ENCODE measurements around the gene DCPS. TPM values are rescaled to one million over a fixed set of nuclear protein-coding genes. Genes with fewer than 3 reads are reported as not detected.
"Not testable (repeated sequence)": the region's sequence is repeated elsewhere in the genome, so short reads cannot be mapped to it uniquely, and the experiment has no call there.

The DCPS gene
- total and polyA plus RNA-seq, 7 donors: 7.6 to 30.0 (median 9.7) TPM

DNA sequence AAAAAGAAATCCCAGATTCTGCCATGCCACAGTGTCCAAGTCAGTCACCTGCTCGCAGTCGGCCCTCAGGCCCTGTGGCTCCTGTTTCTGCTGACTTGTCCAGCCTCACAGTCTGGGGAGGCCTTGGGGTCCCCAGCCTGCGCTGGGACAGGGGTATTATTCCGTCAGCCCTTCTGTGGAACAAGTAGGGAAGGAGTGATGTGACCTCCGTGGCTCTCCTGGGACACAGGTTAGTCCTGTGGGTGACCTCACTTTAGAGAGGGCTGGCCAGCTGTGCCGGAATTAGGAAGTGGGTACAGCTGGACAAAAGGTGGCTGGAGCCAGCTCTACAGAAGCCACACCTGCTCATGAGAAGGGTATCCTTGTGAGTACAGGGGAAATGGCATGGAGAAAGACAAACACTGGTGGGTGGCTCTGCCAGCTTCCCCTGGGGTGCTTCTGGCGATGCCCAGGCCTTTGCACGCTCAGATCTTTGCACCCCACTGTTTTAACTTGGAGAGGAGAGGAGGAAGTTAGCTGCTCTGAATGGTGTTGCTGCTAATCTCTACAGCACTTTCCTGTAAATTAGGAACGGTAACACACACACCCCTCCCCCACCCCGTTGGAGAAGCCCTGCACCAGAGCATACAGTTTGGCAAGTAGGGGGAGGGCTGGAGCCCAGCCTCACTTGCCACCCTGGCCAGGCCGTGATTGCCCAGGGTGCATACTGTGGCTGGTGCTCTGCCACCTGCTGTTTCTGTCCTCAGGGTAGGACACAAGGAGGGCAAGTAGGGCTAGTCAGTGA is 64.7 kb downstream of the DCPS start:
- 55% methylated on average over 11 of the region's 11 CpGs for WGBS, 2 donors
- intact Hi-C loops (cut with DNase I): not testable (repeated sequence)

DNA sequence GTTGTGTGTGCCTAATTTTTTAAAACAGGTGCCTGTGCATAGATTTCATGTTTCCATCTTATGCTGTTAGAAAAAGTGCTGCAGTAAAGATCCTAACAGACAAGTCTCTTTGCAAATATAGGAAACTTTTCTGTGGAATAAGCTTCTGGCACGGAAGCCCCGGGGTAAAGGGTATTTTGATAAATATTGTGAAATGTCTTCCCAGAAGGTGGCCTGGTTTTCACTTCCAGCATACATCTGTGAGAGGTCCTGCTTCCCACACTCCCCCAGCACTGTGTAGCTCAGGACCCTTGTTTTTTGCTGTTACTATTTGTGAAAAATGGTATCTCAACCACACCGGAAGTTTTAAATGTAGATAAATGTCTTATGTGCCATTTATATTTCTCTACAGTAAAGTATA is 66.2 kb downstream of the DCPS start:
- H3K36me3 ChIP-seq: no peaks in the 10 kb centered on the region
- H3K9me3 ChIP-seq: no peaks in the 10 kb centered on the region
- H3K27ac ChIP-seq: no peak overlapping the region
- TF ChIP-seq POLR2A (IDR thresholded peaks at IDR 0.05) (no peak), EP300 (IDR thresholded peaks at IDR 0.05) (no peak), POLR2AphosphoS5 (IDR thresholded peaks at IDR 0.05) (no peak)
- TF ChIP-seq, protein P1, sequence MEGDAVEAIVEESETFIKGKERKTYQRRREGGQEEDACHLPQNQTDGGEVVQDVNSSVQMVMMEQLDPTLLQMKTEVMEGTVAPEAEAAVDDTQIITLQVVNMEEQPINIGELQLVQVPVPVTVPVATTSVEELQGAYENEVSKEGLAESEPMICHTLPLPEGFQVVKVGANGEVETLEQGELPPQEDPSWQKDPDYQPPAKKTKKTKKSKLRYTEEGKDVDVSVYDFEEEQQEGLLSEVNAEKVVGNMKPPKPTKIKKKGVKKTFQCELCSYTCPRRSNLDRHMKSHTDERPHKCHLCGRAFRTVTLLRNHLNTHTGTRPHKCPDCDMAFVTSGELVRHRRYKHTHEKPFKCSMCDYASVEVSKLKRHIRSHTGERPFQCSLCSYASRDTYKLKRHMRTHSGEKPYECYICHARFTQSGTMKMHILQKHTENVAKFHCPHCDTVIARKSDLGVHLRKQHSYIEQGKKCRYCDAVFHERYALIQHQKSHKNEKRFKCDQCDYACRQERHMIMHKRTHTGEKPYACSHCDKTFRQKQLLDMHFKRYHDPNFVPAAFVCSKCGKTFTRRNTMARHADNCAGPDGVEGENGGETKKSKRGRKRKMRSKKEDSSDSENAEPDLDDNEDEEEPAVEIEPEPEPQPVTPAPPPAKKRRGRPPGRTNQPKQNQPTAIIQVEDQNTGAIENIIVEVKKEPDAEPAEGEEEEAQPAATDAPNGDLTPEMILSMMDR (IDR thresholded peaks at IDR 0.05): no peak
- H3K4me1 ChIP-seq: peaks cover 0 to 22% (median 16%) of the 10 kb centered on the region in 4 donors
- peak; percentile 26 for DNase-seq
- intact Hi-C loops (cut with DNase I): no loop called here
- 81 to 86% methylated on average over 3 of the region's 3 CpGs for WGBS, 2 donors
- H3K27me3 ChIP-seq: no peaks in the 10 kb centered on the region
- no peak overlapping the region for H3K4me3 ChIP-seq

More for the DNA sequence above, 64.7 kb downstream of the DCPS start:
- DNase-seq: peak; percentile 53
- H3K4me1 ChIP-seq: peaks cover 0 to 25% (median 19%) of the 10 kb centered on the region in 4 donors
- H3K27ac ChIP-seq, H3K36me3 ChIP-seq, H3K9me3 ChIP-seq, H3K27me3 ChIP-seq, H3K4me3 ChIP-seq: not testable (repeated sequence)

DNA sequence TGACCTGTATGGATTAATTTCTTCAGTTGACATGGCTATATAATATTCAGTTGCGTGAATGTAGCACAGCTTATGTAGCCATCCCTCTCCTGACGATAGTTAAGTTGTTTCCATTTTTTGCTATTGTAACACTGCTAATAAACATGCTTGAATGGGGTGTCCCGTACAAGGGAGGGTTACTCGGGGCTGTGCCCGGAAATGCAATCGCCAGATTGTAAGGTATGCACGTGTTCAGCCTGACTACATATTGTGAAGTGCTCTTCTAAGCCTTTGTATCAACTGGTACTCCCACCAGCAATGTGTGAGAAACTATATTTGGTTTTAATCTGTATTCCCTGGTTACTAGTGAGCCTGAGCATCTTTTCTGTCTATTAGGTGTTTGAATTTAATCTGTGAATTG is 67.7 kb downstream of the DCPS start:
- no peaks in the 10 kb centered on the region for H3K27me3 ChIP-seq
- H3K27ac ChIP-seq: no peak overlapping the region
- peak; percentile 5 for DNase-seq
- WGBS, 2 donors: 94 to 97% methylated on average over 7 of the region's 7 CpGs
- no peaks in the 10 kb centered on the region for H3K36me3 ChIP-seq
- no peak overlapping the region for H3K4me3 ChIP-seq
- H3K4me1 ChIP-seq: peaks cover 0 to 14% (median 2%) of the 10 kb centered on the region in 4 donors
- intact Hi-C loops (cut with DNase I): no loop called here
- no peaks in the 10 kb centered on the region for H3K9me3 ChIP-seq
- no peak for TF ChIP-seq POLR2AphosphoS5 (IDR thresholded peaks at IDR 0.05)
- no peak for TF ChIP-seq EP300 (IDR thresholded peaks at IDR 0.05)
- TF ChIP-seq, protein P1 (IDR thresholded peaks at IDR 0.05): no peak
- no peak for TF ChIP-seq POLR2A (IDR thresholded peaks at IDR 0.05)

DNA sequence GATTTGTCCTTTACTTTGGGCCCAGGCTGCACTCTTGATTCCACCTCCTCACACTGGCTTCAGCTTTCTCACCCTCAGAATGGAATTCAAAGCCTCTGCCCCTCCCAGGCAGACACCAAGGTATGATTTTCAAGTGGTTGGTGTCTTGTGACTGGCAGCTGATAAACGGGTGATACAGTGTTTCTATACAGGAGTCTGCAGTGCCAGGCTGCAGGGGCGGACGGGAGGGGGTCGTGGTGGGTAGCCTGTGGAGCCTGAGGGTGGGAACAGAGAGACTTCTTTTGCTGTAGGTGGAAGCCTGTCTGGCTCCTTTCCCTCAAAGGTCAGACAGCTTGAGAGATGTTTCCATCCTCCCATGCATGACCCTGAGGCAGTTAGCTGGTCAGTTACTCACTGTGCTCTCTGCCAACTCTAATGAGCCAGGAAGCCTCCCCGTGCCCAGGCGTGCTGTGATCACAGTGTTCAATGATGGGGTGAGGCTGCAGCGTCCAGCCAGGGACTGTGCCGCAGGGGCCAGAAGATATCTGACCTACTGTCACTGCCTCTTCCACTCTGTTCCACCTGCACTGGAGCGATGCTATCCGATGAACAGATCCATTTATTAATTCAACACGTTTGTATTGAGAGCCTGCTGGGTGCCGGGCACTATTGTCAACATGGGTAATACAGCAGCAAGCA is 69.7 kb downstream of the DCPS start:
- H3K4me1 ChIP-seq: peaks cover 0 to 11% (median 0%) of the 10 kb centered on the region in 4 donors
- 77 to 79% methylated on average over 12 of the region's 12 CpGs for WGBS, 2 donors

DNA sequence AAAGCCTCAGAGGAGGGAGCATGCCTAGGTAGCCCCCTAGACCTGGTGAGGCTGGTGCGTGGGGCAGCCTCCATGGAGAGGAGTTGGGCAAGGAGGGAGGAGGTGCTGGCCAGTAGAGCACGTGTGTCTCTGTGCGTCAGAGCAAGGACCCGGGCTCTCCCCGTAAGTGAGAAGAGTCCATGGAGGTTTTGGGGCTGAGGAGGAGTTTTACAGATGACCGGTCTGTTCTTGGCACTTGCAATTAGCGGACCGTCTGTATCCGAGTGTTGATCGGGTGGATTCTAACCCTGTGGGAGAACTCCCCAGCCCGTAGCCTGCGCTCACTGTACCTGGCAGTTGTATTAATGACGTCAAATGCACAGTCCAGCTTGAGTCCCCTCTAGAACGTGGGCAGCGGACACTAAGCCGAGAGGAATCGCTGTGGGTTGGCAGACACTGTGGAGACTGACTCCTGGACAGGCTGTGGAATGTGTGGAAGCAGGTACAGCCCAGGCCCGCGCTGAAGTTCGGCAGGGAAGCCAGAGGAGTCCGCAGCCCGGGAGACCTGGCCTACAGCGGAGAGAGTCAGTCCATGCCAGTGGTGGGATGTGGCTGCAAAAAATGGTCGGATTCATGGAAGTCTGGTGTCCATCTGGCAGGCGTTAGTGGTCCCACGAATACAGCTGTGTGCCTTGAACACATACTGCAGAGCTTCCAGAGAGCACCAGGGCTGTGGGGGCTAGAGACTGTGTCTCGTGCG is 70.9 kb downstream of the DCPS start:
- intact Hi-C loops (cut with DNase I); H3K4me3 ChIP-seq; H3K27me3 ChIP-seq; H3K9me3 ChIP-seq; H3K27ac ChIP-seq; H3K36me3 ChIP-seq: not testable (repeated sequence)
- peak; percentile 60 for DNase-seq
- 95 to 96% methylated on average over 22 of the region's 28 CpGs for WGBS, 2 donors
- peaks cover 0 to 11% (median 0%) of the 10 kb centered on the region in 4 donors for H3K4me1 ChIP-seq

More for the DNA sequence above, 69.7 kb downstream of the DCPS start:
- peak; percentile 44 for DNase-seq
- intact Hi-C loops (cut with DNase I); H3K4me3 ChIP-seq; H3K27ac ChIP-seq; H3K9me3 ChIP-seq; H3K36me3 ChIP-seq; H3K27me3 ChIP-seq: not testable (repeated sequence)

DNA sequence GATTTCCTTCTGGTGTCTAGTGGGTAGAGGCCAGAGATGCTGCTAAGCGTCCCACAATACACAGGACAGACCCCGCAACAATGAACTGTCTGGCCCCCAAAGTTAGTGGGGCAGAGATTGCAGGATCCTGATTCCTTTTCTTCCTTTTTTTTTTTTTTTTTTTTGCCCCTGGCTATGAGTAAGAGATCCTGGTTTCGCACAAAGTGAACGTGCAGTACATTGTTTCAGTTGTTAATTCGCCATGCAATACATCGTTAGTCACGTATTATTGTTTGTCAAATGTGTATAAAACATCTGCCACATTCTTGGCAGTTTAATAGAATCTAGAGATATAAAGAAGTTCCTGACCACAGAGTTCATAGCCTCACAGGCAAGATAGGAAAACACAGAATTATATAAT is 71.9 kb downstream of the DCPS start:
- intact Hi-C loops (cut with DNase I): no loop called here
- DNase-seq: no peak
- no peak overlapping the region for H3K27ac ChIP-seq
- no peaks in the 10 kb centered on the region for H3K9me3 ChIP-seq
- 52 to 69% methylated on average over 7 of the region's 7 CpGs for WGBS, 2 donors
- no peaks in the 10 kb centered on the region for H3K36me3 ChIP-seq
- peaks cover 0 to 11% (median 0%) of the 10 kb centered on the region in 4 donors for H3K4me1 ChIP-seq
- H3K27me3 ChIP-seq: no peaks in the 10 kb centered on the region
- TF ChIP-seq POLR2AphosphoS5 (IDR thresholded peaks at IDR 0.05) (no peak), POLR2A (IDR thresholded peaks at IDR 0.05) (no peak)
- no peak overlapping the region for H3K4me3 ChIP-seq

Data from sigmoid colon (tissue), 7 donors.